Activated B cell treated with CpG ODN at 0.5 μM for 24 hours (primary cell): Measurements from ENCODE around the gene TEX101. TPM values are rescaled to one million over a fixed set of nuclear protein-coding genes. Genes with fewer than 3 reads are reported as not detected.

Experiments used
- ATAC-seq: fragments of 200-7000 bp; cut with Tn5 transposase; one replicate; pipeline ENCODE4 v1.10.0; 2021; ENCODE audit warnings: low read depth, mild to moderate bottlenecking, moderate library complexity
- CTCF ChIA-PET: fragments of 350-600 bp; sonication (Branson Sonifier 250); formaldehyde crosslinking; loops from one replicate; lab custom pipeline; 2021; ENCODE audit warnings: antibody characterized with exemption; lab: Charles Lee
- POLR2A ChIA-PET: fragments of 350-600 bp; sonication (Branson Sonifier 250); formaldehyde crosslinking; loops from one replicate; lab custom pipeline; 2021; ENCODE audit warnings: antibody characterized with exemption; lab: Charles Lee
- DNase-seq: peaks from one replicate; pipeline ENCODE4 v3.0.0; 2022
- H3K27ac Mint-ChIP-seq: one replicate; pipeline ENCODE4 v1.8.0; 2020; ENCODE audit warnings: mixed read lengths
- H3K27me3 Mint-ChIP-seq: one replicate; pipeline ENCODE4 v1.8.0; 2021; ENCODE audit warnings: mixed read lengths
- H3K36me3 Mint-ChIP-seq: one replicate; pipeline ENCODE4 v1.8.0; 2021; ENCODE audit warnings: low read depth, mixed read lengths
- H3K4me1 Mint-ChIP-seq: one replicate; pipeline ENCODE4 v1.8.0; 2021; ENCODE audit warnings: mixed read lengths
- H3K4me3 Mint-ChIP-seq: one replicate; pipeline ENCODE4 v1.8.0; 2020; ENCODE audit warnings: mild to moderate bottlenecking, mixed read lengths
- H3K9me3 Mint-ChIP-seq: one replicate; pipeline ENCODE4 v1.8.0; 2020; ENCODE audit warnings: mixed read lengths
- intact Hi-C: fragments of 100-400 bp; cut with micrococcal nuclease; formaldehyde crosslinking; loops from one replicate; pipeline ENCODE4 v1.15.1; 2024
- total RNA-seq: library from RNA; stranded (reverse); gene quantifications from 2 replicates; pipeline ENCODE4 v1.2.3, GENCODE V29; 2022
- TF ChIP-seq, protein P1 (sequence below): fragments of 200-600 bp; IDR thresholded peaks from one replicate; pipeline ENCODE4 v1.8.0; 2022; ENCODE audit warnings: antibody characterized with exemption, mild to moderate bottlenecking

Gene TEX101
- total RNA-seq, 1 donor from 2014 or later = not detected

DNA sequence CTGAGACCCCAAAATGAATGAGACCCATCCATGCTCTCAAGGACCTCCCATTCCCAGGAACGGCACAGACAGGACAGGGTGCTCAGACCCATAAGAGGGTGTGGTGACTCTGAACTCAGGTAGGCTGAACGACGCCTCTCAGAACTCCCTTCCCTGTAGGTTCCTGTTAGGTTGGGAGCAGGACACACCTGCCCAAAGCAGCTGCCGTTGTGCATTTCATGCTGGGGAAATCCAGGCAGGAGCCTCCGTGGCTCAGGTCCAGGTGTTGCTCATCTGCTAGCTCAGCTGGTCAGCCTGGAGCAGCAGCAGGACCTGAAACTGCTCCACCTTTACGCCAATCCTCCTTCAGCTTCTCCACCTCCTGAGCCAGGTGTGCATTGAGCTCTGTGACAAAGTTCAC, 19.1 kb upstream of the TEX101 start:
- Mint-ChIP-seq H3K27ac (no peak overlapping the region), H3K9me3 (no peaks in the 10 kb centered on the region), H3K4me3 (no peak overlapping the region), H3K27me3 (peaks cover 15% of the 10 kb centered on the region), H3K36me3 (no peaks in the 10 kb centered on the region), H3K4me1 (no peaks in the 10 kb centered on the region)
- no peak for DNase-seq
- intact Hi-C loops = no loop called here
- ChIA-PET CTCF (no interaction called here), POLR2A (no interaction called here)
- ATAC-seq = no peak
- TF ChIP-seq, protein P1, sequence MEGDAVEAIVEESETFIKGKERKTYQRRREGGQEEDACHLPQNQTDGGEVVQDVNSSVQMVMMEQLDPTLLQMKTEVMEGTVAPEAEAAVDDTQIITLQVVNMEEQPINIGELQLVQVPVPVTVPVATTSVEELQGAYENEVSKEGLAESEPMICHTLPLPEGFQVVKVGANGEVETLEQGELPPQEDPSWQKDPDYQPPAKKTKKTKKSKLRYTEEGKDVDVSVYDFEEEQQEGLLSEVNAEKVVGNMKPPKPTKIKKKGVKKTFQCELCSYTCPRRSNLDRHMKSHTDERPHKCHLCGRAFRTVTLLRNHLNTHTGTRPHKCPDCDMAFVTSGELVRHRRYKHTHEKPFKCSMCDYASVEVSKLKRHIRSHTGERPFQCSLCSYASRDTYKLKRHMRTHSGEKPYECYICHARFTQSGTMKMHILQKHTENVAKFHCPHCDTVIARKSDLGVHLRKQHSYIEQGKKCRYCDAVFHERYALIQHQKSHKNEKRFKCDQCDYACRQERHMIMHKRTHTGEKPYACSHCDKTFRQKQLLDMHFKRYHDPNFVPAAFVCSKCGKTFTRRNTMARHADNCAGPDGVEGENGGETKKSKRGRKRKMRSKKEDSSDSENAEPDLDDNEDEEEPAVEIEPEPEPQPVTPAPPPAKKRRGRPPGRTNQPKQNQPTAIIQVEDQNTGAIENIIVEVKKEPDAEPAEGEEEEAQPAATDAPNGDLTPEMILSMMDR = no peak

DNA sequence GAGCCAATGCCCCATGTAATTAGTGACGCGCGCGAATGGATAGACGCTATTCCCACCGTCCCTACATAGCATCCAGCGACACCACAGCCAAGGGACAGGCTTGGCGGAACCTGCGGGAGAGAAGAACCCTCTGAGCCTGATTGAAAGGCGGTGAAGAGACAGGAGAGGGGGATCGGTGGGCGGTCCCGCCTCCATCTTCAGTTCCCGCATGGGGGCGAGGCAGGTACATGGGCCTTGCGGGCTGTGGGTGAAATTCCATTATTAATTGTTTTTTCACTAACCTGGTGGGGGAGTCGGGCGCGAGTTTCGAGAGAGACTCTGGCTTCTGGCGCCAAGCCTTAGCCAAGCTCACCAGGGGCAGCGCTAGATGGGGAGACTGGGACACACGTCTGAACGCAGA, 8.4 kb upstream of the TEX101 start:
- Mint-ChIP-seq H3K4me3 (no peak overlapping the region), H3K36me3 (no peaks in the 10 kb centered on the region), H3K9me3 (peaks cover 2% of the 10 kb centered on the region), H3K4me1 (no peaks in the 10 kb centered on the region), H3K27me3 (peaks cover 9% of the 10 kb centered on the region), H3K27ac (no peak overlapping the region)
- TF ChIP-seq, protein P1 = no peak
- intact Hi-C loops = no loop called here
- ChIA-PET CTCF (no interaction called here), POLR2A (no interaction called here)
- no peak for DNase-seq
- ATAC-seq = no peak

DNA sequence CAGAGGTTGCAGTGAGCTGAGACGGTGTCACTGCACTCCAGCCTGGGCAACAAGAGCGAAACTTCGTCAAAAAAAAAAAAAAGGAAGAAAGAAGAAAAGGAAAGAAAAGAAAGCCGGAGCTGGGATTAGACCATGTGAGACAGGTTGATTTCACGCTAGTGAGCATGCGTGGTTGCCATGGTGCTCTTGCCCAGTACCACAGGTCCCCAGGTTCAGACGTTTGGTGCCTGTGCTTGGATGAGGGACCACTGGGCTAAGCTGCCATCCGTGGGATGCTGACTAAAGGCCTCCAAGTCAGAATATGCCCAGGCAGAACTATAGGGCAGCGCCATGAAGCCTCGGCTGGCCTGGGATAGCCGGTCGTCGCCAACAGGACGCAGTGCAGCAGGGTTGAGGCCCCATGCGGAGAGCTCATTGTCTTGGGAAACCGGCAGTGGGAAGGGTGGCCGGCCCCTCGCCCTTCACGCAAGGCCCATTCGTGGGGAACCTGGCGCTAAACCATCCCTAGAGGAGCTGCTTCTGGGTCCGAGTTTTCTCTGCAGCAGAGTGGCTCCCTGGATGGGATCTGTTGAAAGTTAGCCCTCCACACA, 7.2 kb upstream of the TEX101 start:
- CTCF ChIA-PET = no interaction called here
- Mint-ChIP-seq H3K27me3 (peaks cover 5% of the 10 kb centered on the region), H3K4me1 (no peaks in the 10 kb centered on the region), H3K4me3 (no peak overlapping the region), H3K36me3 (no peaks in the 10 kb centered on the region), H3K9me3 (peaks cover 2% of the 10 kb centered on the region), H3K27ac (no peak overlapping the region)
- TF ChIP-seq, protein P1 = no peak
- intact Hi-C loops = no loop called here
- ATAC-seq = no peak
- POLR2A ChIA-PET = no interaction called here
- DNase-seq = no peak

DNA sequence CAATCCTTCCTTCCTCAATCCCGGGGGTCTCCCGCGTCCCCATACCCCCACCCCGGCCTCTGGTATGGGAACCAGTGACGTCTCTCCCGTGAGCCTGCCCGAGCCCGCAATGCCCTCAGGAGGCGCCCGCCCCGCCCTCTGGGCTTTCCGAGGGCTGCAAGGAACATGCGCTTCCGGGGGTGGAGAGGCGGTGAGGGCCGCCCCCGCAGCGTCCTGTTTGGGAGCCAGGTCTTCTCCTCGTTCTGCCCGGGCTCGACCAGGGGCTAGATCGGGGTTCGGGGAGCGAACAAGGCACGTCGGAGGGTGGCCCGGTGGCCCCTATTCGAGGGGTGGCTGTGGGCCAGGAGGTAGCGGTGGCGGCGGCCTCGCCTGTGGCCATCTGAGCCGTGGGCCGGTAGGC, 6.6 kb upstream of the TEX101 start:
- H3K27ac Mint-ChIP-seq = no peak overlapping the region
- ChIA-PET POLR2A (no interaction called here), CTCF (no interaction called here)
- no peak overlapping the region for H3K4me3 Mint-ChIP-seq
- TF ChIP-seq, protein P1 = no peak
- H3K4me1 Mint-ChIP-seq = no peaks in the 10 kb centered on the region
- peaks cover 6% of the 10 kb centered on the region for H3K9me3 Mint-ChIP-seq
- no peak for ATAC-seq
- no peak for DNase-seq
- intact Hi-C loops = no loop called here
- peaks cover 1% of the 10 kb centered on the region for H3K27me3 Mint-ChIP-seq
- H3K36me3 Mint-ChIP-seq = no peaks in the 10 kb centered on the region

DNA sequence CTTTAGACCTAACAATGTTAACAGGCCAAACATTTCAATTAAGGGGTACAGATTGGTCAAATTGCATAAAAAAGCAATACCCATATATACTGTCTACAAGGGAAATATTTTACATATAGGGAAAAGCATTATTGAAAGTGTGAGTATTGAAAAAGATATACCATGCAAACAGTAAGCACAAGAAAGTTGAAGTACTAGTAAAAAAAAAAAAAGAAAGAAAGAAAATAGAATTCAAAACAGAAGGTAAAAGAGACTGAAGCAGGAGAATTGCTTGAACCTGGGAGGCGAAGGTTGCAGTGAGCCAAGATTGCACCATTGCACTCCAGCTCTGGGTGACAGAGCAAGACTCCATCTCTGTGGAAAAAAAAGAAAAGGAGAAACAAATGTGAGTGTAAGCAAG, 5.3 kb upstream of the TEX101 start:
- Mint-ChIP-seq H3K27ac (no peak overlapping the region), H3K4me3 (no peak overlapping the region), H3K27me3 (no peaks in the 10 kb centered on the region), H3K36me3 (no peaks in the 10 kb centered on the region), H3K9me3 (peaks cover 6% of the 10 kb centered on the region), H3K4me1 (no peaks in the 10 kb centered on the region)
- intact Hi-C loops = no loop called here
- TF ChIP-seq, protein P1 = no peak
- ATAC-seq (no peak), DNase-seq (no peak)
- POLR2A ChIA-PET = no interaction called here
- CTCF ChIA-PET = no interaction called here
